Stimulated activated CD4-positive, alpha-beta T cell treated with anti-CD3 and anti-CD28 coated beads, TNF-alpha, amount 100 ng/mL, for 1 hour (primary cell): ENCODE results near the gene ABHD4.

Experiments used
- DNase-seq, 3 donors: peaks; one replicate each; pipeline ENCODE4 v3.0.0-alpha.2; 2020; ENCODE audit warnings: low read depth in 3 of 3, low spot score in 1 of 3

The ABHD4 gene

GRCh38 chr14:22660654-22661053 lies 62.6 kb downstream of the ABHD4 start:
- no peak for DNase-seq
